ENCODE results near the gene PTPRM.

Gene PTPRM

GRCh38 chr18:8391068-8391467 lies 824.0 kb downstream of the PTPRM start:
- DNase-seq (ENCODE audit: low read depth), result no peak

DNA sequence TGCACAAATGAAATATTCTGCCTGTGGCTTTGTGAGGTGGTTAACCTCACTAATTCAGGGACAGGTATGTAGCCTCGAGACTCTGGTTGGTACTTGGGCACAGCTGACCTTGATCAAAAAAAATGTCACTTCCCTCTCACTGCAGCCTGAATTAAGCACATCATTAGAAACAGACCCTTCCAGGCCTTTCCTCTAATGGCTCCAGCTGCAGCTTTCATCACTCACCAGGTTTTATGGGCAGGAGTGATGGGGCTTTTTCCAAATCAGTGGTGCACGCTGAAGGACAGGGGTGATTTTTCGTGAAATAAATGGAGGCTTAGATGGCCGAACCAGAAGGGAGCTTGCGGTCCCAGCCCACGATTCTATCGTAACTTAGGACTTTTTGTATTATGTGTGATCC lies 829.1 kb downstream of the PTPRM start:
- no peak for DNase-seq (ENCODE audit: low read depth)

GRCh38 chr18:8397034-8397433 lies 829.9 kb downstream of the PTPRM start:
- DNase-seq (ENCODE audit: low read depth), result no peak

DNA sequence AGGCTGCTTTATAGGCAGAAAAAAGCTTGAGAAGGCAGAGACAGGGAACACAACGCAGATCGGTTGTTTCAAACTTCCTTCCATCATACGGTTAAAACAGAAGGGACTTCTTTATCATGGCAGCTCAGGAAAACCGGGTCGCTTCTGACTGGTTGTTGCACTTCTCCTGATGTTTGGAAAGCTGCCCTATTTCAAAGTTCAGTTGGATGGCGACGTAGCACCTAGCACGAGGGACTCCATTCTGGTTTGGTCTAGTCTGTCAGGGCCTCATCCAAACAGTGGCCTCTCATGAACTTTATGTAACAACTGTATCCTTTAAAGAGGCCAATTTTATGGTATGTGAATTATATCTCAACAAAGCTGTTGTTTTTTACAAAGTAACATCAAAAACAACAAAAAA lies 832.0 kb downstream of the PTPRM start:
- no peak for DNase-seq (ENCODE audit: low read depth)

DNA sequence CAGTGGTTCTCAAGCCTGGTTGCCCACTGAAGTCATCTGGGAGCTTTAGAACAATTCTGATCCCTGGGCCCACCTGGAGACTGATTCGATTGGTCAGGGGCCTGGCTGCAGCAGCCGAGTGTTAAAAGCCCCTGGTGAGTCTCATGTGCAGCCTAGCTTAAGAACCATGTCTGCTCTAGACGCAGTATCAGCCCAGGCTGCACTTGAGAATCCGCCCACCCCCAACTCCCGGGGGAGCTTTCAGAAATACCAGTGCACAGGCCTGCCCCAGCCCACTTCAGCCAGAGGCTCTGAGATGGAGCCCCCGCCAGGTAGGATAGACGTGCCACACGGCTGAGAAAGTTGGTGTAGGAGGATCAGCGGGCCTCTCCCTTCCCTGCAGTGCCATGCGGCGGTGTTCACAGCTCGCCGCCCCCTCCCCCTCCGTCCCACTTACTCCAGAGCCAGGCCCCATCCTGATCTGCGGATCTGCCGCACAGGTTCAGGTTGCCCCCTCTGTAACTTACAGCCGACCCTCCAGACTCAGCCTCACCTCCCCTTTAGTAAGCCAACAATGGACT lies 833.2 kb downstream of the PTPRM start:
- DNase-seq (ENCODE audit: low read depth), result no peak

GRCh38 chr18:8400825-8401224 lies 833.7 kb downstream of the PTPRM start:
- DNase-seq (ENCODE audit: low read depth), result no peak

DNA sequence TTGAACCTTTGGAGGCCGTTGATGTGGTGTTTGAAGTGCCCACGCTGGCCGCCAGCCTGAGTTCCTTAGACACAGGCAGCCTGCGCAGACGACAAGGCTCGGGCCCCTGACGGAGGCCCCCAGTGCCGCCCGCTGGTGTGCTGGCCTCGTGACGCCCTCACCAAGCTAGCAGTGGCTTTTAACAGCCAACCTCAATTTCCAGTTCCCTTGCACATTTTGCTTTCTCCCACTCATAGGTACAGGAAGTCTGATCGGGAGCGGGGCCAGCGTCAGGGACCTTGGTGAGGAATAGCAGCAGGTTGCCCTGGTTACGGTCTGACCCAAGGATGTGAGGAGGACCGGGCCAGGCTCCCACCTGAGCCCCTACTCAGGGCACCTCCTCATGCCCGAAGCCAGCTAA lies 834.5 kb downstream of the PTPRM start:
- no peak for DNase-seq (ENCODE audit: low read depth)

GRCh38 chr18:8402237-8402636 lies 835.1 kb downstream of the PTPRM start:
- no peak for DNase-seq (ENCODE audit: low read depth)

DNA sequence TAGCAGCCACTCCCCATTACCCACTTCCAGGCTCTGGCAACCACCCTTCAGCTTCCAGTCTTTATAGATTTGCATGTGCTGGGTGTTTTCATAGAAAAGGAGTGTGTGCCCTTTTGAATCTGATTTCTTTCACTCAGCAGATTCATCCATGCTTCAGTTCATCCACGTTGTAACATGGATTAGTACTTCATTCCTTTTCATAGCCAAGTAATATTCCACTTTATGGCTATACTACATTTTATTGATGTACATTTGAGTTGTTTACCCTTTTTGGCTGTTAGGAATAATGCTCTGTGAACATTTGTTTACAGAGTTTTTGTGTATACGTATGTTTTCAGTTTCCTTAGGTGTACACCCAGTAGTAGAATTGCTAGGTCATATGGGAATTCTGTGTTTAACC lies 836.6 kb downstream of the PTPRM start:
- no peak for DNase-seq (ENCODE audit: low read depth)

DNA sequence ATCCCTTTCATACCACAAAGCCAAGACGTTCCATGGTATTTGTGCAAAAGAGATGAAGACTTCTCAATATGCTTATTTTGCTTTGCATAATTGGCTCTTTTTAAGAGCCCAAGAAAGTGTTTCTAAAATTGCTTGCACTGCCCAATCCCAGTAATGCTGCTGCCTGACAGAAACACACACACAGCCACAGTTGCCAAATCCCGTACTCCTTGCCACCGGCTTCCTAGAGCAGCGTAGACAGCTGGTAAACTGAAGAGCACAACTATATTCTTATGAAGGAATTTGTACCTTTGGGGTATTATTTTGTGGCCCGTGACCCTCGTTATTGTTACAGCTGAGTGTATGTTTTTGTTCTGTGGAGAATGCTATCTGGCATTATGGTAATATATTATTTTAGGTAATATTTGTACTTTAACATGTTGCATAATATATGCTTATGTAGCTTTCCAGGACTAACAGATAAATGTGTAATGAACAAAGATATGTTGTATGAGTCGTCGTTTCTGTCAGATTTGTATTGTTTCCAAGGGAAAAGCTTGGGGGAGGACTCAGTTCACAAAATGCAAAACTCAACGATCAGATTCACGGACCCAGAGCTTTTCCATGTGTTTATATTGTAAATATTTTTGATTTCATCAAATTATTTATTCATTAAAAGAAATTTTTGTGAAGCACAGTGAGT lies 839.2 kb downstream of the PTPRM start:
- no peak for DNase-seq (ENCODE audit: low read depth)

- DNase-seq (ENCODE audit: low read depth), result no peak
These were observed 839.7 kb downstream of the PTPRM start for GRCh38 chr18:8406868-8407250.

- DNase-seq (ENCODE audit: low read depth), result no peak
These were observed 842.0 kb downstream of the PTPRM start for GRCh38 chr18:8409151-8409550.

DNA sequence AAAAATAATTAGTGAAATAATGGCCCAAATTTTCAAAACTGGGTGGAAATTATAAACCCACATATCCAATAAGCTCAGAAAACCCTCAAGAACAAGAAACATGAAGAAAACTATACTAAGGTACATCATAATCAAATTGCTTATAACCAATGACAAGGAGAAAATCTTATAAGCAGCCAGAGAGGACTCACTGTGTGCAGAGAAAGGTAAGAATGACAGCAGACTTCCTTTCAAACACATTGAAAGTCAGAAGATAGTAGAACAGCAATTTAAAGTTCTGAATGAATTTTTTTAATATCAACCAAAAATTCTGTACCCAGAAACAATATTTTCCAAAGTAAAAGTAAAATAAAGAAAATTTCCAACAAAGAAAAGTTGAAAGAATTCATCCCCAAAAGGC lies 844.4 kb downstream of the PTPRM start:
- DNase-seq (ENCODE audit: low read depth), result no peak

DNA sequence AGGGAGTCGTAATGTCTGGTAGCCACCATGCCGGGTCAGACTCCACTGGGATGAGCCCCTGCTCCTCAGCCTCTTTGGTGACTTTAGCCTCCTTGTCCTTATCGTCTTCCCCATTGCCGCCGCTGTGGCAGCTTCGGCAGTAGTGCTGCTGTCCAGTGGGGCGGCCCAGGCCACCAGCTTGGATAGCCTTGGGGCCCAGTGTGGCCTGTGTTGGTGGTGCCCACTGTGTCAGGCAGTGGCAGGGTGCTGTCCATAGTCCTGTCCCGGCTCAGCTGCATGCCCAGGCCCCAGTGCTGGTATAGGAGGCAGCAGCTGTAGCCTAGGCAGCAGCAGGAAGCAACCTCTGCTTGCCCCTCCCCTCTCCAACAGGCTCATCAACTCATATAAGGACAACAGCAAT lies 845.0 kb downstream of the PTPRM start:
- DNase-seq (ENCODE audit: low read depth), result no peak

GRCh38 chr18:8413189-8413588 lies 846.1 kb downstream of the PTPRM start:
- no peak for DNase-seq (ENCODE audit: low read depth)

- DNase-seq (ENCODE audit: low read depth), result no peak
These were observed 846.6 kb downstream of the PTPRM start for GRCh38 chr18:8413751-8414150.

- DNase-seq (ENCODE audit: low read depth), result no peak
These were observed 849.3 kb downstream of the PTPRM start for GRCh38 chr18:8416212-8417019.

DNA sequence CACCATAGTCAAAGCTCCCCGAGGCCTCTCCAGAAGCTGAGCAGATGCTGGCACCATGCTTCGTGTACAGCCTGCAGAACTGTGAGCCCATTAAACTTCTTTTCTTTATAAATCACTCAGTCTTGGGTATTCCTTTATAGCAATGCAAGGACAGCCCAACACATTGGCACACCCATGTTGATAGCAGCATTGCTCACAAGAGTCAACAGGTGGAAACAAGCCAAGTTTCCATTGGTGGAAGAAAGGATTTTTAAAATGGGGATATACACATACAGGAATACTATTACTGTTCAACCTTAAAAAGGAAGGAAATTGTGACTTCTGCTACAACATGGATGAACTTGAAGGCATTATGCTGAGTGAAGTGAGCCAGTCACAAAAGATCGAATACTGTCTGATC lies 855.3 kb downstream of the PTPRM start:
- no peak for DNase-seq (ENCODE audit: low read depth)

DNA sequence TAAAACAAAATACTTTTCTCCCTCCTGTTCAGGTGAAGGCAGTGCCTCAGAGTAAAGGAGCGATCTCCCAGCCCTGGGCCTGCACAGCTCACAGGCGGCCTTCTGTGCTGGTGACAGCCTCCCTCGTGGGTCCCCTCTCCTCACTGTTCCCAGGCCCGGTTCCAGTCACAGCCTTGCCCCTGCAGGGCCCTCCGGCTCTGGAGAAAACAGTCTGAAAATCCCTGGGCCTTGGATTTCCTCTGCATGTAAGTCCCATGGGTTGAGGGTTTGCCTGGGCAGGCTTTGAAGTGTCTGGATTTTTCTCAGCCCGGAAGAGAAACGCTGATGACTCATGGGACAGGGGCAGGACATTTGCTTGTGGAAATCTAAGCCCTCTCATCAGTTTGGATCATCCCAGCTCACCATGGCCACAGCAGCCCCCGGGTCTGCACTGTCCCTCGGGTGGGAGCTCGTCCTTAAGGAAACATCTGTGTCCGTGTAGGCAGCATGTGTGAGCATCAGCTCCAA lies 856.0 kb downstream of the PTPRM start:
- no peak for DNase-seq (ENCODE audit: low read depth)

DNA sequence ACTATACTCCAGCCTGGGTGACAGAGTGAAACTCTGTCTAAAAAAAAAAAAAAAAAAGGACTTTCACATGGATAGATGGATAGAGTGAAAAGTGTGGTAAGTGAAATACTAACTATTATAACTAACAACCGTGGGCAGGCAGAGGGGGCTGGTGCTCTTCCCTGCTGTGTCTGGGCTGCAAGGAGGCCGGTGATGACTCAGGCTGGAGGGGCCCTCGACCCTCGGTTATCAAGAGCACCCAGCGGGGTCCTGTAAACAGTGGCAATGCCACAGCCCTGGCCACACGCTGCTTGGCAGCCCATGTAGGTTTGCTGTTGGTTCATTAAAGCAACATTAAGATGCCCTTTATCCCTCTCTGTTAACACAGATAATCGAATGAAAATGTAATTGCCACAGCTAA lies 857.4 kb downstream of the PTPRM start:
- DNase-seq (ENCODE audit: low read depth), result no peak

GRCh38 chr18:8424917-8425725 lies 858.0 kb downstream of the PTPRM start:
- no peak for DNase-seq (ENCODE audit: low read depth)

GRCh38 chr18:8426401-8426800 lies 859.3 kb downstream of the PTPRM start:
- no peak for DNase-seq (ENCODE audit: low read depth)

Measured in stimulated activated CD8-positive, alpha-beta memory T cell treated with anti-CD3 and anti-CD28 coated beads, Interleukin-7, amount 100 ng/mL, for 24 hours (primary cell).